Stimulated activated effector memory CD8-positive, alpha-beta T cell treated with anti-CD3 and anti-CD28 coated beads, Interleukin-12 subunit alpha, Interleukin-12 subunit beta, amount 100 ng/mL, for 72 hours (primary cell): ENCODE results near the gene POMT1.
"Not testable (repeated sequence)": the region's sequence is repeated elsewhere in the genome, so short reads cannot be mapped to it uniquely, and the experiment has no call there.

Experiments used
- ATAC-seq: fragments of 150-1000 bp; cut with Tn5 transposase; 2 replicates; pipeline ENCODE4 v1.10.0; 2021
- DNase-seq, 2 donors: peaks; one replicate each; pipeline ENCODE4 v3.0.0; 2021 to 2022; ENCODE audit warnings: low spot score in 2 of 2
- H3K27ac Mint-ChIP-seq: one replicate; pipeline ENCODE4 v1.8.0; 2022; ENCODE audit warnings: mild to moderate bottlenecking, mixed read lengths
- H3K36me3 Mint-ChIP-seq: one replicate; pipeline ENCODE4 v1.8.0; 2022; ENCODE audit warnings: mild to moderate bottlenecking, mixed read lengths
- H3K4me1 Mint-ChIP-seq: one replicate; pipeline ENCODE4 v1.8.0; 2022; ENCODE audit warnings: mixed read lengths
- H3K4me3 Mint-ChIP-seq: one replicate; pipeline ENCODE4 v1.8.0; 2022; ENCODE audit warnings: mild to moderate bottlenecking, mixed read lengths
- H3K9me3 Mint-ChIP-seq: one replicate; pipeline ENCODE4 v1.8.0; 2022; ENCODE audit warnings: mixed read lengths

The POMT1 gene

GRCh38 chr9:131502781-131503625 lies at the start of gene POMT1:
POMT1 (plus strand) TSS chr9:131502918; CDS start chr9:131504219, 1,301 bp downstream.
- H3K9me3 Mint-ChIP-seq = no peaks in the 10 kb centered on the region
- H3K36me3 Mint-ChIP-seq = peaks cover 77% of the 10 kb centered on the region
- H3K4me3 Mint-ChIP-seq = peak within 1 kb of the TSS; percentile 98
- peak within 1 kb of the TSS; percentile 95 for H3K27ac Mint-ChIP-seq
- ATAC-seq = peak; percentile 60
- peak; percentile 84 to 93 for DNase-seq
- peaks cover 58% of the 10 kb centered on the region for H3K4me1 Mint-ChIP-seq

- Mint-ChIP-seq H3K27ac (peak overlapping the region; percentile 84), H3K4me3 (no peak overlapping the region), H3K36me3 (peaks cover 100% of the 10 kb centered on the region), H3K4me1 (peaks cover 35% of the 10 kb centered on the region), H3K9me3 (no peaks in the 10 kb centered on the region)
- ATAC-seq (no peak), DNase-seq (no peak)
Observed at GRCh38 chr9:131454028-131454427, 48.7 kb upstream of the POMT1 start.

- not testable (repeated sequence) for ATAC-seq, H3K9me3 Mint-ChIP-seq, H3K4me3 Mint-ChIP-seq, H3K27ac Mint-ChIP-seq, DNase-seq
- peaks cover 100% of the 10 kb centered on the region for H3K36me3 Mint-ChIP-seq
- H3K4me1 Mint-ChIP-seq = peaks cover 31% of the 10 kb centered on the region
Observed at GRCh38 chr9:131455655-131456054, 47.1 kb upstream of the POMT1 start.

- H3K36me3 Mint-ChIP-seq = peaks cover 100% of the 10 kb centered on the region
- ATAC-seq (no peak), DNase-seq (no peak)
- H3K27ac Mint-ChIP-seq = peak overlapping the region; percentile 73
- peaks cover 40% of the 10 kb centered on the region for H3K4me1 Mint-ChIP-seq
- no peak overlapping the region for H3K4me3 Mint-ChIP-seq
- no peaks in the 10 kb centered on the region for H3K9me3 Mint-ChIP-seq
Observed at GRCh38 chr9:131457746-131458145, 45.0 kb upstream of the POMT1 start.

- Mint-ChIP-seq H3K4me1 (peaks cover 31% of the 10 kb centered on the region), H3K36me3 (peaks cover 100% of the 10 kb centered on the region), H3K4me3 (no peak overlapping the region), H3K27ac (peak overlapping the region; percentile 74), H3K9me3 (no peaks in the 10 kb centered on the region)
- DNase-seq (no peak), ATAC-seq (no peak)
Observed at GRCh38 chr9:131459056-131459455, 43.7 kb upstream of the POMT1 start.

- Mint-ChIP-seq H3K4me3 (no peak overlapping the region), H3K27ac (peak overlapping the region; percentile 73), H3K36me3 (peaks cover 100% of the 10 kb centered on the region), H3K9me3 (no peaks in the 10 kb centered on the region), H3K4me1 (peaks cover 19% of the 10 kb centered on the region)
- no peak for ATAC-seq
- no peak for DNase-seq
Observed at GRCh38 chr9:131461166-131461565, 41.6 kb upstream of the POMT1 start.

GRCh38 chr9:131464354-131465000 lies 38.2 kb upstream of the POMT1 start:
- peaks cover 17% of the 10 kb centered on the region for H3K4me1 Mint-ChIP-seq
- H3K9me3 Mint-ChIP-seq = no peaks in the 10 kb centered on the region
- H3K27ac Mint-ChIP-seq = peak overlapping the region; percentile 56
- peaks cover 100% of the 10 kb centered on the region for H3K36me3 Mint-ChIP-seq
- no peak for DNase-seq
- ATAC-seq = no peak
- no peak overlapping the region for H3K4me3 Mint-ChIP-seq

- peaks cover 100% of the 10 kb centered on the region for H3K36me3 Mint-ChIP-seq
- no peak for ATAC-seq
- H3K4me1 Mint-ChIP-seq = peaks cover 25% of the 10 kb centered on the region
- no peak overlapping the region for H3K4me3 Mint-ChIP-seq
- DNase-seq = no peak
- no peak overlapping the region for H3K27ac Mint-ChIP-seq
- H3K9me3 Mint-ChIP-seq = no peaks in the 10 kb centered on the region
Observed at GRCh38 chr9:131465401-131465800, 37.3 kb upstream of the POMT1 start.

- no peak for ATAC-seq
- Mint-ChIP-seq H3K4me1 (peaks cover 12% of the 10 kb centered on the region), H3K9me3 (no peaks in the 10 kb centered on the region), H3K27ac (peak overlapping the region; percentile 23), H3K4me3 (no peak overlapping the region), H3K36me3 (peaks cover 100% of the 10 kb centered on the region)
- DNase-seq = no peak
Observed at GRCh38 chr9:131467214-131467935, 35.3 kb upstream of the POMT1 start.

- DNase-seq = no peak
- H3K36me3 Mint-ChIP-seq = peaks cover 100% of the 10 kb centered on the region
- no peaks in the 10 kb centered on the region for H3K9me3 Mint-ChIP-seq
- no peak overlapping the region for H3K4me3 Mint-ChIP-seq
- no peak for ATAC-seq
- H3K27ac Mint-ChIP-seq = peak overlapping the region; percentile 23
- H3K4me1 Mint-ChIP-seq = peaks cover 12% of the 10 kb centered on the region
Observed at GRCh38 chr9:131468031-131468430, 34.7 kb upstream of the POMT1 start.

GRCh38 chr9:131469356-131469755 lies 33.4 kb upstream of the POMT1 start:
- no peaks in the 10 kb centered on the region for H3K9me3 Mint-ChIP-seq
- peak overlapping the region; percentile 76 for H3K27ac Mint-ChIP-seq
- ATAC-seq = no peak
- no peak for DNase-seq
- H3K36me3 Mint-ChIP-seq = peaks cover 100% of the 10 kb centered on the region
- H3K4me3 Mint-ChIP-seq = no peak overlapping the region
- peaks cover 12% of the 10 kb centered on the region for H3K4me1 Mint-ChIP-seq

- no peak overlapping the region for H3K4me3 Mint-ChIP-seq
- H3K9me3 Mint-ChIP-seq = no peaks in the 10 kb centered on the region
- no peak for ATAC-seq
- DNase-seq = no peak
- peaks cover 12% of the 10 kb centered on the region for H3K4me1 Mint-ChIP-seq
- H3K36me3 Mint-ChIP-seq = peaks cover 100% of the 10 kb centered on the region
- H3K27ac Mint-ChIP-seq = peak overlapping the region; percentile 76
Observed at GRCh38 chr9:131469951-131470350, 32.8 kb upstream of the POMT1 start.

GRCh38 chr9:131470581-131470991 lies 32.1 kb upstream of the POMT1 start:
- ATAC-seq (no peak), DNase-seq (no peak)
- no peak overlapping the region for H3K4me3 Mint-ChIP-seq
- peak overlapping the region; percentile 76 for H3K27ac Mint-ChIP-seq
- no peaks in the 10 kb centered on the region for H3K9me3 Mint-ChIP-seq
- H3K4me1 Mint-ChIP-seq = peaks cover 12% of the 10 kb centered on the region
- H3K36me3 Mint-ChIP-seq = peaks cover 100% of the 10 kb centered on the region

GRCh38 chr9:131472085-131472484 lies 30.6 kb upstream of the POMT1 start:
- H3K27ac Mint-ChIP-seq, ATAC-seq, H3K4me3 Mint-ChIP-seq, H3K9me3 Mint-ChIP-seq, DNase-seq: not testable (repeated sequence)
- Mint-ChIP-seq H3K4me1 (peaks cover 12% of the 10 kb centered on the region), H3K36me3 (peaks cover 98% of the 10 kb centered on the region)

- Mint-ChIP-seq H3K4me3 (no peak overlapping the region), H3K36me3 (peaks cover 98% of the 10 kb centered on the region)
Observed at GRCh38 chr9:131473198-131473885, 29.4 kb upstream of the POMT1 start.

More at GRCh38 chr9:131473198-131473885, 29.4 kb upstream of the POMT1 start:
- Mint-ChIP-seq H3K27ac (peak overlapping the region; percentile 7), H3K9me3 (no peaks in the 10 kb centered on the region), H3K4me1 (peaks cover 12% of the 10 kb centered on the region)
- ATAC-seq = no peak
- DNase-seq = no peak
